MM.1S (cell line): Measurements from ENCODE around the gene ZC2HC1B.

ENCODE experiments used
- DNase-seq: peaks from one replicate; pipeline ENCODE4 v3.0.0-alpha.2; 2015
- H2AFZ ChIP-seq: fragments of 300-600 bp; sonication (generic); 2 replicates; pipeline ENCODE4 v1.6.0; 2016; ENCODE audit warnings: antibody characterized with exemption, low read length
- H3F3A ChIP-seq: fragments of 300-600 bp; sonication (generic); 2 replicates; pipeline ENCODE4 v1.6.1; 2016; ENCODE audit warnings: mild to moderate bottlenecking, antibody characterized with exemption, low read length, moderate library complexity, mixed read lengths; ENCODE audit not compliant: insufficient read depth
- H3K27ac ChIP-seq: fragments of 300-600 bp; sonication (generic); 2 replicates; pipeline ENCODE4 v1.5.1; 2016; ENCODE audit warnings: mild to moderate bottlenecking, low read length
- H3K27me3 ChIP-seq: fragments of 300-600 bp; sonication (generic); replicated peaks from 2 replicates; pipeline ENCODE4 v1.6.0; 2016; ENCODE audit warnings: low read length; ENCODE audit not compliant: insufficient read depth
- H3K36me3 ChIP-seq: fragments of 300-600 bp; sonication (generic); replicated peaks from 2 replicates; pipeline ENCODE4 v1.6.1; 2016; ENCODE audit warnings: mild to moderate bottlenecking, low read length, mixed read lengths; ENCODE audit not compliant: insufficient read depth
- H3K4me1 ChIP-seq: fragments of 300-600 bp; sonication (generic); 2 replicates; pipeline ENCODE4 v1.6.1; 2016; ENCODE audit warnings: low read length, mixed read lengths
- H3K4me2 ChIP-seq: fragments of 300-600 bp; sonication (generic); 2 replicates; pipeline ENCODE4 v1.6.0; 2016; ENCODE audit warnings: low read depth, low read length
- H3K4me3 ChIP-seq: fragments of 300-600 bp; sonication (generic); 2 replicates; pipeline ENCODE4 v1.5.1; 2016; ENCODE audit warnings: low read length, mixed read lengths
- H3K79me2 ChIP-seq: fragments of 300-600 bp; sonication (generic); 2 replicates; pipeline ENCODE4 v1.6.1; 2016; ENCODE audit warnings: mixed run types, low read length, mixed read lengths
- H3K9ac ChIP-seq: fragments of 300-600 bp; sonication (generic); 2 replicates; pipeline ENCODE4 v1.6.1; 2016; ENCODE audit warnings: low read length, mixed read lengths
- H3K9me2 ChIP-seq: fragments of 300-600 bp; sonication (generic); replicated peaks from 2 replicates; pipeline ENCODE4 v1.6.1; 2016; ENCODE audit warnings: mild to moderate bottlenecking, low read length, mixed read lengths; ENCODE audit not compliant: insufficient read depth
- H3K9me3 ChIP-seq: fragments of 300-600 bp; sonication (generic); replicated peaks from 2 replicates; pipeline ENCODE4 v1.6.1; 2016; ENCODE audit warnings: mild to moderate bottlenecking, low read length, mixed read lengths; ENCODE audit not compliant: insufficient read depth
- H4K20me1 ChIP-seq: fragments of 300-600 bp; sonication (generic); 2 replicates; pipeline ENCODE4 v1.6.1; 2016; ENCODE audit warnings: mild to moderate bottlenecking, low read length, moderate library complexity, mixed read lengths; ENCODE audit not compliant: insufficient read depth
- EZH2 ChIP-seq: fragments of 300-600 bp; sonication (generic); optimal IDR thresholded peaks from 2 replicates; pipeline ENCODE3; 2017; ENCODE audit warnings: low read depth, mild to moderate bottlenecking, antibody characterized with exemption, low read length, mixed read lengths
- EZH2phosphoT487 ChIP-seq: fragments of 300-600 bp; sonication (generic); IDR thresholded peaks from 2 replicates; pipeline ENCODE4 v1.6.1; 2018; ENCODE audit warnings: antibody characterized with exemption, low read length
- TF ChIP-seq, protein P1 (sequence below): fragments of 300-600 bp; sonication (generic); IDR thresholded peaks from 2 replicates; pipeline ENCODE4 v1.5.1; 2016; ENCODE audit warnings: antibody characterized with exemption, low read length, mixed read lengths

Gene ZC2HC1B

DNA sequence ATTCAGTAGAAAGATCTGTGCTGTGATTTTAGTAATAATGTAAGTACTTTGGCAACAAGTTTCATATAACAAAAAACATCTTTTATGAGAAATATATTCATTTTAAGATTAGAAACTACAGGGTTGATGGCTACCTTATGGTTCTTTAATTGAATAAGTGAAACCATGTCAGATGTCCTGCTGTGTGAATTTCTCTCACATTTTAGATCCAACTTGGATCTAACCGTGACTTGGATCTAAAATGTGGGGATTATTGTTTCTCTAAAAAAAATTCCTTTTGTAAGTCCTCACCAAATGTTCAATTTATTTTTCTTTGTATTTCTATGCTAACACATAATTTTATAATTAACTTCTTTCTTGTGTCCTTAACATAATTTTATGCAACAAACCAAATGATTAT, 30.4 kb downstream of the ZC2HC1B start:
- H3K4me2 ChIP-seq = no peak overlapping the region
- no peak for TF ChIP-seq EZH2
- TF ChIP-seq EZH2phosphoT487 = no peak
- TF ChIP-seq, protein P1, sequence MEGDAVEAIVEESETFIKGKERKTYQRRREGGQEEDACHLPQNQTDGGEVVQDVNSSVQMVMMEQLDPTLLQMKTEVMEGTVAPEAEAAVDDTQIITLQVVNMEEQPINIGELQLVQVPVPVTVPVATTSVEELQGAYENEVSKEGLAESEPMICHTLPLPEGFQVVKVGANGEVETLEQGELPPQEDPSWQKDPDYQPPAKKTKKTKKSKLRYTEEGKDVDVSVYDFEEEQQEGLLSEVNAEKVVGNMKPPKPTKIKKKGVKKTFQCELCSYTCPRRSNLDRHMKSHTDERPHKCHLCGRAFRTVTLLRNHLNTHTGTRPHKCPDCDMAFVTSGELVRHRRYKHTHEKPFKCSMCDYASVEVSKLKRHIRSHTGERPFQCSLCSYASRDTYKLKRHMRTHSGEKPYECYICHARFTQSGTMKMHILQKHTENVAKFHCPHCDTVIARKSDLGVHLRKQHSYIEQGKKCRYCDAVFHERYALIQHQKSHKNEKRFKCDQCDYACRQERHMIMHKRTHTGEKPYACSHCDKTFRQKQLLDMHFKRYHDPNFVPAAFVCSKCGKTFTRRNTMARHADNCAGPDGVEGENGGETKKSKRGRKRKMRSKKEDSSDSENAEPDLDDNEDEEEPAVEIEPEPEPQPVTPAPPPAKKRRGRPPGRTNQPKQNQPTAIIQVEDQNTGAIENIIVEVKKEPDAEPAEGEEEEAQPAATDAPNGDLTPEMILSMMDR = no peak

DNA sequence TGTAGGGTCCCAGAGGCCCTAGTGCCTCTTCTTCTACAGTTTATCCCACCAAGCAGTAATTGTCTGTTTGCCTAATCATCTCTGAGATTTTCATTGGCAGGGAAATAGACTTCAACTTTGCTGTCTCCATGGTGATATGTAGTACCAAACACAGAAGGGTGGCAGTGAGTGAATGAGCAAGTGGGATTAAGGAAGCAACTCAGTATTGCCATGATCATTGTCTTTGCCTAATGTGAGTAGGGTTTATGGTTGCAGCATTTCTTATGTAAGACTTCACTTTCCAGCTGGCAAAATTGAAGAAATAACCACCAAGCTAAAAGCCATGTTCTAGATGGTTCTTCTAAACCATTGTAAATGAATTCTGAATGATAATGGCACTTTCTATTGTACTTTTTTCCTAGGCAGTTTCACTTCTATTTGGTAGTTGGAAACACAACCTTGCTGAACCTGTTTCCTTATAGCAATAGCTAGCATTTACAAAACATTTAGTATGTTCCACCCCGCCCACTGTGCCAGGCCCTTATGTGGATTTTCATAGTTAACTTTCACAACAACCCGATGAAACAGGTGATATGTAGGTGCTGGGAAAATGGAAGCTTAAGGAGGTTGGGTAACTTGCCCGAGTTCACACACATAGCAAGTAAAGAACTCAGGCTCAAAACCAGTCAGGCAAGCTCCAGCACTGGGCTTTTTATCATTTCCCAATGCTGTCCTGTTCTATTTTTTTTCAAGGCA, 32.0 kb downstream of the ZC2HC1B start:
- DNase-seq = no peak
- Histone ChIP-seq H4K20me1 (no peaks in the 10 kb centered on the region), H3K9ac (no peak overlapping the region), H3K79me2 (no peaks in the 10 kb centered on the region), H3K4me3 (no peak overlapping the region), H3K27ac (no peak overlapping the region), H3K9me3 (no peaks in the 10 kb centered on the region), H3K9me2 (no peaks in the 10 kb centered on the region), H3K36me3 (no peaks in the 10 kb centered on the region), H3K27me3 (no peaks in the 10 kb centered on the region), H3F3A (no peaks in the 10 kb centered on the region), H3K4me1 (0 out of 2 replicates have a peak, but pooled peaks cover 4% of the 10 kb centered on the region), H2AFZ (no peak overlapping the region), H3K4me2 (peak overlapping the region; percentile 21; the same call in 1 of the 2 replicates)
- TF ChIP-seq EZH2 (no peak), EZH2phosphoT487 (no peak)
- TF ChIP-seq, protein P1 = no peak

More for the DNA sequence above, 30.4 kb downstream of the ZC2HC1B start:
- Histone ChIP-seq H3K36me3 (no peaks in the 10 kb centered on the region), H3K4me3 (no peak overlapping the region), H3K9ac (no peak overlapping the region), H3K27me3 (no peaks in the 10 kb centered on the region), H3K9me3 (no peaks in the 10 kb centered on the region), H3K79me2 (no peaks in the 10 kb centered on the region), H3K27ac (no peak overlapping the region), H3K9me2 (no peaks in the 10 kb centered on the region), H2AFZ (no peak overlapping the region), H4K20me1 (no peaks in the 10 kb centered on the region), H3F3A (no peaks in the 10 kb centered on the region), H3K4me1 (0 out of 2 replicates have a peak, but pooled peaks cover 4% of the 10 kb centered on the region)
- DNase-seq = no peak

DNA sequence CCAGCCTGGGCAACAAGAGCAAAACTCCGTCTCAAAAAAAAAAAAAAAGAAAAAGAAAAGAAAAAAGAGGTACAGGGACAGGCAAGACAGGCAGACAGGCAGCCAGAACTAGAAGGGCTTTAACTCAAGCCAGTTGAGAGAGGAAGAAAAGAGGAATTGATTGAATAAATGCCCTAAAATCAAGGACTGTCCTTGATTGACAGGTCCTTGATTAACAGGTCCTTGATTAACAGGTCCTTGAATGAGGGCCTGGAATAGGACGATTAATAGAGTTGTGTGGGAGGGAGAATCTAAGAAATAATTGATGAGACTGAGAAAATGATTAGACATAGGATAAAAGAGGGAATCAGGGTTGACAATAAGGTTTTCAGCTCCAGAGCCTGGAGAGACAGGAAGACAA, 36.1 kb downstream of the ZC2HC1B start:
- Histone ChIP-seq H3F3A (peaks cover 19% of the 10 kb centered on the region), H3K36me3 (no peaks in the 10 kb centered on the region), H3K9me2 (no peaks in the 10 kb centered on the region), H3K4me2 (no peak overlapping the region), H3K4me3 (no peak overlapping the region), H3K79me2 (no peaks in the 10 kb centered on the region), H3K27ac (no peak overlapping the region), H3K9me3 (no peaks in the 10 kb centered on the region), H4K20me1 (no peaks in the 10 kb centered on the region), H3K4me1 (peaks cover 20% of the 10 kb centered on the region), H2AFZ (no peak overlapping the region), H3K27me3 (no peaks in the 10 kb centered on the region), H3K9ac (no peak overlapping the region)
- TF ChIP-seq, protein P1 = no peak
- no peak for DNase-seq
